GM23248 (cell line): Measurements from ENCODE around the gene PIAS2.

ENCODE experiments used
- EZH2 ChIP-seq: fragments of 200-600 bp; sonication (generic); IDR thresholded peaks from 2 replicates; pipeline ENCODE4 v1.6.1; 2018; ENCODE audit warnings: antibody characterized with exemption, mild to moderate bottlenecking; ENCODE audit not compliant: insufficient read depth, poor library complexity, severe bottlenecking
- EZH2phosphoT487 ChIP-seq: fragments of 200-600 bp; sonication (generic); IDR thresholded peaks from 2 replicates; pipeline ENCODE4 v1.6.1; 2018; ENCODE audit warnings: antibody characterized with exemption, moderate library complexity, mild to moderate bottlenecking, low read depth; ENCODE audit not compliant: insufficient read depth

GRCh38 chr18:46767217-46767616, 150.1 kb downstream of the PIAS2 start:
- TF ChIP-seq EZH2phosphoT487 (no peak), EZH2 (no peak)
